K562 (cell line): ENCODE data around the gene CLNK. TPM values are rescaled to one million over a fixed set of nuclear protein-coding genes. Genes with fewer than 3 reads are reported as not detected.

Experiments used
- ATAC-seq: fragments of 200-7000 bp; cut with Tn5 transposase; 3 replicates; pipeline ENCODE4 v1.9.1; 2020; ENCODE audit warnings: moderate library complexity
- BruUV-seq: library from RNA; stranded (reverse); fragments of 400-500 nt; replicated peaks from 2 replicates; lab custom pipeline; 2021; lab: Mats Ljungman, UMichigan
- CTCF ChIA-PET: fragments of 300-600 bp; formaldehyde crosslinking; extraction: SDS; loops from one replicate; lab custom pipeline; 2021; ENCODE audit warnings: low intra/inter-chr PET ratio; lab: Yijun Ruan, JAX
- POLR2A ChIA-PET: fragments of 300-600, 350-650 bp; sonication (Branson Sonifier 250); formaldehyde crosslinking; extraction: SDS; loops from one replicate; lab custom pipeline; 2021; ENCODE audit warnings: antibody characterized with exemption, inconsistent platforms; lab: Yijun Ruan, JAX
- DNase-seq, 4 experiments: peaks; one replicate each; pipeline versions ENCODE4 v3.0.0 to v3.0.0-alpha.2; 2011 to 2018; ENCODE audit warnings: low spot score in 3 of 4, mixed read lengths in 3 of 4; ENCODE audit errors: extremely low read depth in 1 of 4
- FAIRE-seq: peaks from 2 replicates; lab custom pipeline; 2011; peaks lifted over from hg19 to GRCh38; lab: Jason Lieb, UNC
- H2AFZ ChIP-seq: 2 replicates; pipeline ENCODE4 v1.6.0; 2011; ENCODE audit warnings: low read depth, low read length, control low read depth, inconsistent platforms
- H3K27ac ChIP-seq: fragments of 200-600 bp; 3 replicates; pipeline ENCODE4 v1.8.0; 2011; ENCODE audit warnings: low read depth, mild to moderate bottlenecking, control low read depth, inconsistent platforms, low read length, moderate library complexity, mixed read lengths; ENCODE audit errors: extremely low read depth
- H3K27me3 ChIP-seq, 2 experiments: fragments of 300-600 bp in 1 of 2; 2 replicates in 1 of 2; 3 replicates in 1 of 2; pipeline versions ENCODE4 v1.6.0 to v1.8.0; 2011; ENCODE audit warnings: inconsistent platforms in 2 of 2, low read length in 2 of 2, mild to moderate bottlenecking in 1 of 2, mixed read lengths in 1 of 2, moderate library complexity in 1 of 2; ENCODE audit not compliant: control insufficient read depth in 2 of 2, insufficient read depth in 2 of 2
- H3K36me3 ChIP-seq: fragments of 300-600 bp; 3 replicates; pipeline ENCODE4 v1.8.0; 2011; ENCODE audit warnings: mild to moderate bottlenecking, low read length, inconsistent platforms; ENCODE audit not compliant: control insufficient read depth, insufficient read depth
- H3K4me1 ChIP-seq, 2 experiments: fragments of 200-600 bp in 1 of 2; replicated peaks in 1 of 2; 2 replicates in 1 of 2; 3 replicates in 1 of 2; pipeline versions ENCODE4 v1.5.1 to v1.8.0; 2011; ENCODE audit warnings: inconsistent platforms in 2 of 2, low read length in 2 of 2, mild to moderate bottlenecking in 1 of 2, mixed read lengths in 1 of 2, moderate library complexity in 1 of 2; ENCODE audit not compliant: control insufficient read depth in 2 of 2, insufficient read depth in 2 of 2
- H3K4me2 ChIP-seq: 2 replicates; pipeline ENCODE4 v1.6.1; 2011; ENCODE audit warnings: low read length, control low read depth, inconsistent platforms, mixed read lengths; ENCODE audit not compliant: insufficient read depth
- H3K4me3 ChIP-seq: fragments of 200-600 bp; sonication (generic), shearing (Covaris generic); 2 replicates; pipeline ENCODE4 v1.5.1; 2016; ENCODE audit warnings: control low read depth, inconsistent platforms
- H3K79me2 ChIP-seq: fragments of 200-600 bp; 3 replicates; pipeline ENCODE4 v1.8.0; 2011; ENCODE audit warnings: low read length, inconsistent platforms; ENCODE audit not compliant: control insufficient read depth, insufficient read depth
- H3K9ac ChIP-seq, 2 experiments: 2 replicates each; pipeline versions ENCODE4 v1.6.0 to v1.6.1; 2011; ENCODE audit warnings: low read depth in 2 of 2, low read length in 2 of 2, control low read depth in 1 of 2, inconsistent platforms in 1 of 2, mild to moderate bottlenecking in 1 of 2, mixed read lengths in 1 of 2; ENCODE audit not compliant: insufficient read depth in 1 of 2
- H3K9me1 ChIP-seq: one replicate; pipeline ENCODE4 v1.6.0; 2011; ENCODE audit warnings: inconsistent platforms, mild to moderate bottlenecking, low read length, moderate library complexity; ENCODE audit not compliant: control insufficient read depth, insufficient read depth
- H3K9me3 ChIP-seq: replicated peaks from 2 replicates; pipeline ENCODE4 v1.5.1; 2011; ENCODE audit warnings: low read depth, low read length, inconsistent platforms; ENCODE audit not compliant: control insufficient read depth, insufficient read depth
- H4K20me1 ChIP-seq: replicated peaks from 2 replicates; pipeline ENCODE4 v1.6.1; 2011; ENCODE audit warnings: low read length, inconsistent platforms, mixed read lengths; ENCODE audit not compliant: control insufficient read depth, insufficient read depth
- ILK ChIP-seq: fragments of 450-650 bp; IDR thresholded peaks from 2 replicates; pipeline ENCODE4 v1.6.1; 2016; ENCODE audit warnings: missing genetic modification characterization, low read depth, mild to moderate bottlenecking, missing compliant biosample characterization, moderate library complexity, borderline replicate concordance
- NCOA4 ChIP-seq: fragments of 450-650 bp; IDR thresholded peaks from 2 replicates; pipeline ENCODE4 v1.6.1; 2018; ENCODE audit warnings: mild to moderate bottlenecking; ENCODE audit not compliant: partially characterized antibody
- STAT5B ChIP-seq: fragments of 250-450 bp; sonication (Bioruptor Pico); IDR thresholded peaks from 2 replicates; pipeline ENCODE4 v1.8.0; 2021; ENCODE audit warnings: mild to moderate bottlenecking, inconsistent platforms
- XRCC5 ChIP-seq: fragments of 200-400 bp; formaldehyde crosslinking; IDR thresholded peaks from 2 replicates; pipeline ENCODE4 v1.6.1; 2017; ENCODE audit warnings: low read depth, mild to moderate bottlenecking, low read length
- ZC3H8 ChIP-seq: fragments of 450-650 bp; IDR thresholded peaks from 2 replicates; pipeline ENCODE4 v1.6.1; 2017
- WGBS: fragments of 100-300 bp; shearing (Covaris generic); methylation state at CpG from one replicate; pipeline ENCODE4 v1.1.6; 2016; ENCODE audit warnings: low coverage, mixed read lengths; ENCODE audit not compliant: insufficient coverage; ENCODE audit errors: missing lambda C conversion rate; 5-methylcytosine and 5-hydroxymethylcytosine counted together
- in situ Hi-C: fragments of 300-500 bp; cut with MboI; formaldehyde crosslinking; loops from 4 replicates; pipeline ENCODE4 v1.15.0; 2018; ENCODE audit warnings: inconsistent platforms, mixed read lengths
- intact Hi-C: fragments of 100-400 bp; cut with micrococcal nuclease; formaldehyde crosslinking; loops from 2 replicates; pipeline ENCODE4 v1.14.2; 2022
- polyA plus RNA-seq, 8 experiments: library from polyadenylated mRNA; depleted of rRNA in 4 of 8; stranded (reverse) in 5 of 8; unstranded in 3 of 8; fragments of >200 nt; fragmentation: Nextera tagmentation in 2 of 8; fragmentation: Illumina TruSeq in 1 of 8; extraction: Ambion mirVana in 2 of 8; extraction: Trizol in 1 of 8; gene quantifications; 2 replicates each; pipeline versions ENCODE4 v1.2.1 to v1.2.3, GENCODE V29; 2011 to 2014; ENCODE audit warnings: inconsistent platforms in 1 of 8, missing spikeins in 1 of 8
- total RNA-seq, 7 experiments: library from RNA; depleted of rRNA in 6 of 7; stranded (reverse); fragments of >200 nt in 6 of 7; fragmentation: Illumina TruSeq in 2 of 7; extraction: Trizol in 2 of 7; gene quantifications; 2 replicates each; pipeline versions ENCODE4 v1.2.1 to v1.2.3, GENCODE V29; 2011 to 2021; ENCODE audit warnings: low replicate concordance in 1 of 7
- TF ChIP-seq, protein P1 (sequence below): sonication (generic); formaldehyde crosslinking; IDR thresholded peaks from 2 replicates; pipeline ENCODE4 v1.8.1; 2023; ENCODE audit warnings: mild to moderate bottlenecking, missing genetic modification reagents, moderate library complexity

The CLNK gene
- total and polyA plus RNA-seq, 9 of the 15 experiments (the other 6 are each of a cell fraction or from before 2014, with no cell fraction given), result not detected

DNA sequence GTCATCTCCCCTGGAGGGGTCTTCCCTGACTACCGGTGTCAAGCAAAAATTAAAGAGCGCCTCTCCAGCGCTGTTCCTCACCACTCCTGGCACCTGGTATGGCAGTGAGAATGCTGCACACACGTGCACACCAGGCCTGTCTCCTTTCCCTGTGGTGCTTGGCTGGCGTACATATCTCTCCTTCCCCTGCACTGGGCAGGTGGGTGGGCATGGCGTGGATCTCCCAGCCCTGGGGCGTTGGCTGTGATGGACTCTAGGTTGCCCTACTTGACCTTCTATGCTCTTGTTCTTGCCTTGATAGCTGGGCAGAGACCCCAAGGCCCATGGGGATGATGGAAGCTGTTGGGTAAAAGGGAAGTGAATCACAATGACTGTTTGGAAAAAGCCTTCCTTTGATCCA lies 109.2 kb downstream of the CLNK start:
- intact Hi-C loops, result no loop called here
- no peaks in the 10 kb centered on the region; a peak in 1 of 5 replicates for H3K27me3 ChIP-seq
- no peaks in the 10 kb centered on the region for H3K9me3 ChIP-seq
- in situ Hi-C loops, result loop anchor here (25.0 kb wide), 1 partner anchor 837 kb away; no protein-coding TSS in a partner anchor
- no peaks in the 10 kb centered on the region for H3K9me1 ChIP-seq
- WGBS, result 0% methylated on average over 7 of the region's 7 CpGs
- POLR2A ChIA-PET, result no interaction called here
- no peaks in the 10 kb centered on the region; the same call in 1 of the 2 replicates for H4K20me1 ChIP-seq
- H2AFZ ChIP-seq, result no peak overlapping the region
- no peaks in the 10 kb centered on the region for H3K79me2 ChIP-seq
- no peak for TF ChIP-seq NCOA4
- TF ChIP-seq ILK (tag), result no peak
- TF ChIP-seq ZC3H8, result no peak
- TF ChIP-seq STAT5B (CRISPR knock-in tag), result no peak
- TF ChIP-seq, protein P1, sequence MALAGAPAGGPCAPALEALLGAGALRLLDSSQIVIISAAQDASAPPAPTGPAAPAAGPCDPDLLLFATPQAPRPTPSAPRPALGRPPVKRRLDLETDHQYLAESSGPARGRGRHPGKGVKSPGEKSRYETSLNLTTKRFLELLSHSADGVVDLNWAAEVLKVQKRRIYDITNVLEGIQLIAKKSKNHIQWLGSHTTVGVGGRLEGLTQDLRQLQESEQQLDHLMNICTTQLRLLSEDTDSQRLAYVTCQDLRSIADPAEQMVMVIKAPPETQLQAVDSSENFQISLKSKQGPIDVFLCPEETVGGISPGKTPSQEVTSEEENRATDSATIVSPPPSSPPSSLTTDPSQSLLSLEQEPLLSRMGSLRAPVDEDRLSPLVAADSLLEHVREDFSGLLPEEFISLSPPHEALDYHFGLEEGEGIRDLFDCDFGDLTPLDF (CRISPR knock-in tag), result no peak
- no peak for TF ChIP-seq XRCC5
- no peaks in the 10 kb centered on the region for H3K36me3 ChIP-seq
- FAIRE-seq (no peak), DNase-seq (no peak), ATAC-seq (no peak)
- CTCF ChIA-PET, result no interaction called here
- no peak overlapping the region for H3K4me3 ChIP-seq
- no peak overlapping the region for H3K9ac ChIP-seq
- no peak overlapping the region for H3K4me2 ChIP-seq
- no peak overlapping the region for H3K27ac ChIP-seq
- H3K4me1 ChIP-seq, result no peaks in the 10 kb centered on the region
- no TSS peak for BruUV-seq
